SK-N-SH (cell line): Measurements from ENCODE around the gene C22orf31.

Experiments
- CHD2 ChIP-seq: fragments of 150-350 bp; IDR thresholded peaks from 2 replicates; pipeline ENCODE4 v1.6.1; 2018; ENCODE audit warnings: low read length; ENCODE audit not compliant: partially characterized antibody
- EP300 ChIP-seq, 2 experiments: IDR thresholded peaks; 2 replicates each; pipeline versions ENCODE4 v1.4.0 to v1.6.1; 2012; ENCODE audit warnings: borderline replicate concordance in 1 of 2, low read depth in 1 of 2, low read length in 1 of 2
- EZH2phosphoT487 ChIP-seq: fragments of 200-600 bp; sonication (generic); IDR thresholded peaks from 2 replicates; pipeline ENCODE4 v1.6.1; 2017; ENCODE audit warnings: low read depth, mixed run types, mild to moderate bottlenecking, antibody characterized with exemption, moderate library complexity, borderline replicate concordance
- NFIC ChIP-seq: IDR thresholded peaks from 2 replicates; pipeline ENCODE4 v1.4.0; 2012; ENCODE audit warnings: borderline replicate concordance
- POLR2AphosphoS5 ChIP-seq: IDR thresholded peaks from 2 replicates; pipeline ENCODE4 v1.6.1; 2012; ENCODE audit warnings: low read depth, low read length
- TF ChIP-seq, protein P1 (sequence below): fragments of 200-600 bp; sonication (generic); IDR thresholded peaks from 2 replicates; pipeline ENCODE4 v1.6.1; 2017; ENCODE audit warnings: antibody characterized with exemption, mild to moderate bottlenecking, moderate library complexity
- TF ChIP-seq, protein P2 (sequence below): fragments of 150-350 bp; IDR thresholded peaks from 2 replicates; pipeline ENCODE4 v1.6.1; 2016; ENCODE audit warnings: mild to moderate bottlenecking, low read depth, low read length

DNA sequence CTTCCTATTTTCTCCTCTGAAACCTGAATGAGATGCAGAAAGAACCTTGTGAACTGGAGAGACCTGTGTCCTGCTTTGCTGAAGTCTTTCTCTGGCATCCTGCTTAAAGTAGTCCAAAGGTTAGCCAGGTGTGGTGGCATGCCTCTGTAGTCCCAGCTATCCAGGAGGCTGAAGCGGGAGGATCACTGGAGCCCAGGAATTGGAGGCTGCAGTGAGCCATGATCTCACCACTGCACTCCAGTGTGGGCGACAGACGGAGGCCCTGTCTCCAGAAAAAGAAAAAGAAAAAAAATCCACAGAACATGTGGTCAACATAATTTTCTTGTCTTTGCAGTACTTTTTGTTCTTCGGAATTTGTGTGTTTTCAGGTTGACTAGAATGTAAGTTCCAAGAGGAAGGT, 8.9 kb upstream of the C22orf31 start:
- TF ChIP-seq EZH2phosphoT487 (no peak), CHD2 (no peak), NFIC (no peak), POLR2AphosphoS5 (no peak), EP300 (IDR thresholded peaks at IDR 0.05; ENCODE audit: borderline replicate concordance in 1 of 2, low read depth in 1 of 2, low read length in 1 of 2) (no peak)
- TF ChIP-seq, protein P1, sequence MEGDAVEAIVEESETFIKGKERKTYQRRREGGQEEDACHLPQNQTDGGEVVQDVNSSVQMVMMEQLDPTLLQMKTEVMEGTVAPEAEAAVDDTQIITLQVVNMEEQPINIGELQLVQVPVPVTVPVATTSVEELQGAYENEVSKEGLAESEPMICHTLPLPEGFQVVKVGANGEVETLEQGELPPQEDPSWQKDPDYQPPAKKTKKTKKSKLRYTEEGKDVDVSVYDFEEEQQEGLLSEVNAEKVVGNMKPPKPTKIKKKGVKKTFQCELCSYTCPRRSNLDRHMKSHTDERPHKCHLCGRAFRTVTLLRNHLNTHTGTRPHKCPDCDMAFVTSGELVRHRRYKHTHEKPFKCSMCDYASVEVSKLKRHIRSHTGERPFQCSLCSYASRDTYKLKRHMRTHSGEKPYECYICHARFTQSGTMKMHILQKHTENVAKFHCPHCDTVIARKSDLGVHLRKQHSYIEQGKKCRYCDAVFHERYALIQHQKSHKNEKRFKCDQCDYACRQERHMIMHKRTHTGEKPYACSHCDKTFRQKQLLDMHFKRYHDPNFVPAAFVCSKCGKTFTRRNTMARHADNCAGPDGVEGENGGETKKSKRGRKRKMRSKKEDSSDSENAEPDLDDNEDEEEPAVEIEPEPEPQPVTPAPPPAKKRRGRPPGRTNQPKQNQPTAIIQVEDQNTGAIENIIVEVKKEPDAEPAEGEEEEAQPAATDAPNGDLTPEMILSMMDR = no peak
- TF ChIP-seq, protein P2, sequence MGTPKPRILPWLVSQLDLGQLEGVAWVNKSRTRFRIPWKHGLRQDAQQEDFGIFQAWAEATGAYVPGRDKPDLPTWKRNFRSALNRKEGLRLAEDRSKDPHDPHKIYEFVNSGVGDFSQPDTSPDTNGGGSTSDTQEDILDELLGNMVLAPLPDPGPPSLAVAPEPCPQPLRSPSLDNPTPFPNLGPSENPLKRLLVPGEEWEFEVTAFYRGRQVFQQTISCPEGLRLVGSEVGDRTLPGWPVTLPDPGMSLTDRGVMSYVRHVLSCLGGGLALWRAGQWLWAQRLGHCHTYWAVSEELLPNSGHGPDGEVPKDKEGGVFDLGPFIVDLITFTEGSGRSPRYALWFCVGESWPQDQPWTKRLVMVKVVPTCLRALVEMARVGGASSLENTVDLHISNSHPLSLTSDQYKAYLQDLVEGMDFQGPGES = no peak
